HTR-8/SVneo (cell line): Measurements from ENCODE around the gene NOL11.
"Not testable (repeated sequence)": the region's sequence is repeated elsewhere in the genome, so short reads cannot be mapped to it uniquely, and the experiment has no call there.

Experiments used
- DNase-seq: peaks from one replicate; pipeline ENCODE4 v3.0.0; 2011; ENCODE audit warnings: low spot score, mixed read lengths; ENCODE audit not compliant: insufficient read length
- FAIRE-seq: peaks from 2 replicates; lab custom pipeline; 2011; peaks lifted over from hg19 to GRCh38; lab: Jason Lieb, UNC

NOL11 gene

GRCh38 chr17:67702861-67703260, 14.9 kb upstream of the NOL11 start:
- not testable (repeated sequence) for FAIRE-seq, DNase-seq

- FAIRE-seq (no peak), DNase-seq (no peak)
Observed at GRCh38 chr17:67707442-67707841, 10.3 kb upstream of the NOL11 start.

- DNase-seq (no peak), FAIRE-seq (no peak)
Observed at GRCh38 chr17:67708378-67708777, 9.4 kb upstream of the NOL11 start.

- FAIRE-seq (no peak), DNase-seq (no peak)
Observed at GRCh38 chr17:67711916-67712315, 5.8 kb upstream of the NOL11 start.

- no peak for DNase-seq
- FAIRE-seq, result no peak
Observed at GRCh38 chr17:67712375-67712774, 5.4 kb upstream of the NOL11 start.

- DNase-seq, result no peak
- no peak for FAIRE-seq
Observed at GRCh38 chr17:67713169-67713568, 4.6 kb upstream of the NOL11 start.

- FAIRE-seq (no peak), DNase-seq (no peak)
Observed at GRCh38 chr17:67716405-67716798, 1.3 kb upstream of the NOL11 start.

GRCh38 chr17:67717192-67717623, 528 bp upstream of the NOL11 start:
- FAIRE-seq (no peak), DNase-seq (peak; percentile 26)

GRCh38 chr17:67718325-67718941, 697 bp downstream of the NOL11 start:
- DNase-seq, result peak; percentile 46
- no peak for FAIRE-seq

GRCh38 chr17:67725373-67725791, 7.6 kb downstream of the NOL11 start:
- FAIRE-seq, result no peak
- no peak for DNase-seq

GRCh38 chr17:67725807-67726206, 8.1 kb downstream of the NOL11 start:
- FAIRE-seq (no peak), DNase-seq (no peak)

- not testable (repeated sequence) for FAIRE-seq, DNase-seq
Observed at GRCh38 chr17:67727152-67728039, 9.7 kb downstream of the NOL11 start.

- FAIRE-seq (no peak), DNase-seq (no peak)
Observed at GRCh38 chr17:67729903-67730302, 12.2 kb downstream of the NOL11 start.

GRCh38 chr17:67730731-67731130, 13.0 kb downstream of the NOL11 start:
- FAIRE-seq, result no peak
- DNase-seq, result no peak

- no peak for DNase-seq
- FAIRE-seq, result no peak
Observed at GRCh38 chr17:67733449-67733848, 15.7 kb downstream of the NOL11 start.

- DNase-seq, result no peak
- peak; percentile 66 for FAIRE-seq
Observed at GRCh38 chr17:67737145-67737544, 19.4 kb downstream of the NOL11 start.

- DNase-seq, result no peak
- no peak for FAIRE-seq
Observed at GRCh38 chr17:67742025-67742424, 24.3 kb downstream of the NOL11 start.

GRCh38 chr17:67746704-67747571, 29.2 kb downstream of the NOL11 start:
- no peak for DNase-seq
- FAIRE-seq, result no peak

- DNase-seq, result no peak
- no peak for FAIRE-seq
Observed at GRCh38 chr17:67747681-67748235, 30.0 kb downstream of the NOL11 start.

GRCh38 chr17:67750067-67750466, 32.3 kb downstream of the NOL11 start:
- FAIRE-seq (no peak), DNase-seq (no peak)
